GM12875 (cell line): ENCODE results near the gene STXBP3.

ENCODE experiments used
- H3K4me3 ChIP-seq: one replicate; pipeline ENCODE4 v1.5.1; 2011; ENCODE audit warnings: low read depth, low read length, control low read depth
- CTCF ChIP-seq: IDR thresholded peaks from 2 replicates; pipeline ENCODE4 v1.5.1; 2011; ENCODE audit warnings: low read depth, mild to moderate bottlenecking, control low read depth, inconsistent platforms, low read length, moderate library complexity, borderline replicate concordance; ENCODE audit not compliant: insufficient read depth

The STXBP3 gene

GRCh38 chr1:108817016-108817415, 70.5 kb downstream of the STXBP3 start:
- TF ChIP-seq CTCF: no peak
- H3K4me3 ChIP-seq: no peak overlapping the region

- no peak overlapping the region for H3K4me3 ChIP-seq
- TF ChIP-seq CTCF: no peak
These were observed 71.3 kb downstream of the STXBP3 start for GRCh38 chr1:108817811-108818210.

GRCh38 chr1:108819878-108820277, 73.4 kb downstream of the STXBP3 start:
- TF ChIP-seq CTCF: no peak
- H3K4me3 ChIP-seq: no peak overlapping the region

- no peak for TF ChIP-seq CTCF
- no peak overlapping the region for H3K4me3 ChIP-seq
These were observed 77.2 kb downstream of the STXBP3 start for GRCh38 chr1:108823632-108824031.

GRCh38 chr1:108824051-108824450, 77.6 kb downstream of the STXBP3 start:
- H3K4me3 ChIP-seq: no peak overlapping the region
- TF ChIP-seq CTCF: no peak

- no peak for TF ChIP-seq CTCF
- H3K4me3 ChIP-seq: no peak overlapping the region
These were observed 79.7 kb downstream of the STXBP3 start for GRCh38 chr1:108826081-108826635.

- TF ChIP-seq CTCF: peak; percentile 66
These were observed 81.8 kb downstream of the STXBP3 start for GRCh38 chr1:108828074-108828961.

More at GRCh38 chr1:108828074-108828961, 81.8 kb downstream of the STXBP3 start:
- no peak overlapping the region for H3K4me3 ChIP-seq
